CD14-positive monocyte (primary cell): ENCODE data around the gene JPH2. TPM values are rescaled to one million over a fixed set of nuclear protein-coding genes. Genes with fewer than 3 reads are reported as not detected.

ENCODE experiments used
- DNase-seq, 3 donors: peaks; one replicate each; pipeline ENCODE4 v3.0.0-alpha.2; 2011 to 2022
- H2AFZ ChIP-seq: 2 replicates; pipeline ENCODE4 v1.6.0; 2012; ENCODE audit warnings: mild to moderate bottlenecking, low read depth, low read length, inconsistent platforms; ENCODE audit not compliant: insufficient read depth, poor library complexity, severe bottlenecking
- H3K27ac ChIP-seq, 2 donors: 1 replicate in 1 of 2; 2 replicates in 1 of 2; pipeline ENCODE4 v1.5.1; 2012 to 2013; ENCODE audit warnings: low read length in 2 of 2, control low read depth in 1 of 2, inconsistent platforms in 1 of 2, low read depth in 1 of 2, mild to moderate bottlenecking in 1 of 2
- H3K27me3 ChIP-seq, 2 donors: one replicate each; pipeline versions ENCODE4 v1.6.0 to v1.6.1; 2011 to 2013; ENCODE audit warnings: low read length in 2 of 2; ENCODE audit not compliant: control insufficient read depth in 2 of 2, insufficient read depth in 2 of 2
- H3K36me3 ChIP-seq, 2 donors: replicated peaks in 1 of 2; 1 replicate in 1 of 2; 2 replicates in 1 of 2; pipeline versions ENCODE4 v1.5.1 to v1.6.1; 2012 to 2013; ENCODE audit warnings: low read length in 2 of 2, control low read depth in 1 of 2, inconsistent platforms in 1 of 2, mild to moderate bottlenecking in 1 of 2; ENCODE audit not compliant: insufficient read depth in 2 of 2, control insufficient read depth in 1 of 2
- H3K4me1 ChIP-seq, 2 donors: 1 replicate in 1 of 2; 2 replicates in 1 of 2; pipeline versions ENCODE4 v1.5.1 to v1.6.1; 2012 to 2013; ENCODE audit warnings: low read length in 2 of 2, control low read depth in 1 of 2, inconsistent platforms in 1 of 2, mild to moderate bottlenecking in 1 of 2, moderate library complexity in 1 of 2; ENCODE audit not compliant: insufficient read depth in 2 of 2, control insufficient read depth in 1 of 2
- H3K4me2 ChIP-seq: replicated peaks from 2 replicates; pipeline ENCODE3; 2012; ENCODE audit warnings: low read length, moderate library complexity, mild to moderate bottlenecking; ENCODE audit not compliant: poor library complexity, severe bottlenecking; ENCODE audit errors: extremely low read depth
- H3K4me3 ChIP-seq, 3 experiments: fragments of 200-600 bp in 1 of 3; sonication (generic) in 1 of 3; replicated peaks in 1 of 3; 1 replicate in 2 of 3; 2 replicates in 1 of 3; pipeline ENCODE4 v1.5.1; 2011 to 2013; ENCODE audit warnings: low read length in 3 of 3, mild to moderate bottlenecking in 3 of 3, control low read depth in 2 of 3, low read depth in 2 of 3, inconsistent platforms in 1 of 3, moderate library complexity in 1 of 3
- H3K79me2 ChIP-seq: 2 replicates; pipeline ENCODE4 v1.6.0; 2012; ENCODE audit warnings: mild to moderate bottlenecking, control low read depth, inconsistent platforms, low read length, moderate library complexity; ENCODE audit not compliant: insufficient read depth
- H3K9ac ChIP-seq: 2 replicates; pipeline ENCODE4 v1.6.0; 2017; ENCODE audit warnings: low read length, mild to moderate bottlenecking; ENCODE audit not compliant: insufficient read depth, poor library complexity, severe bottlenecking
- H3K9me3 ChIP-seq, 2 donors: replicated peaks in 1 of 2; 1 replicate in 1 of 2; 2 replicates in 1 of 2; pipeline versions ENCODE4 v1.5.1 to v1.6.1; 2012 to 2013; ENCODE audit warnings: low read length in 2 of 2, control low read depth in 1 of 2; ENCODE audit not compliant: control insufficient read depth in 1 of 2, insufficient read depth in 1 of 2
- H4K20me1 ChIP-seq: 2 replicates; pipeline ENCODE4 v1.6.0; 2012; ENCODE audit warnings: mild to moderate bottlenecking, low read length, control low read depth, moderate library complexity; ENCODE audit not compliant: insufficient read depth
- H3K27ac Mint-ChIP-seq, 7 donors: one replicate each; pipeline ENCODE4 v1.8.0; 2020; ENCODE audit warnings: mild to moderate bottlenecking in 7 of 7, mixed read lengths in 7 of 7, moderate library complexity in 6 of 7, inconsistent platforms in 2 of 7
- H3K27me3 Mint-ChIP-seq, 3 donors: one replicate each; pipeline ENCODE4 v1.8.0; 2021 to 2022; ENCODE audit warnings: low read depth in 3 of 3, mild to moderate bottlenecking in 3 of 3, mixed read lengths in 3 of 3, moderate library complexity in 3 of 3, inconsistent platforms in 1 of 3
- H3K36me3 Mint-ChIP-seq, 2 donors: one replicate each; pipeline ENCODE4 v1.8.0; 2020; ENCODE audit warnings: mixed read lengths in 2 of 2, inconsistent platforms in 1 of 2, mild to moderate bottlenecking in 1 of 2
- H3K4me1 Mint-ChIP-seq: one replicate; pipeline ENCODE4 v1.8.0; 2020; ENCODE audit warnings: mild to moderate bottlenecking, mixed read lengths
- H3K4me3 Mint-ChIP-seq, 2 donors: one replicate each; pipeline ENCODE4 v1.8.0; 2020; ENCODE audit warnings: mild to moderate bottlenecking in 2 of 2, mixed read lengths in 2 of 2, moderate library complexity in 1 of 2
- H3K9me3 Mint-ChIP-seq, 7 donors: one replicate each; pipeline ENCODE4 v1.8.0; 2020 to 2022; ENCODE audit warnings: mixed read lengths in 7 of 7, mild to moderate bottlenecking in 6 of 7, moderate library complexity in 6 of 7, inconsistent platforms in 2 of 7
- CTCF ChIP-seq: fragments of 200-600 bp; IDR thresholded peaks from one replicate; pipeline ENCODE4 v1.8.0; 2022; ENCODE audit warnings: antibody characterized with exemption, mild to moderate bottlenecking
- WGBS: methylation state at CpG from one replicate; pipeline ENCODE4 v1.1.5; 2013; ENCODE audit warnings: missing lambda C conversion rate; ENCODE audit not compliant: insufficient coverage; 5-methylcytosine and 5-hydroxymethylcytosine counted together
- intact Hi-C, 2 donors: fragments of 100-400 bp; cut with micrococcal nuclease; formaldehyde crosslinking; loops; one replicate each; pipeline versions ENCODE4 v1.15.0 to v1.15.1; 2023
- polyA plus RNA-seq, 3 donors: library from polyadenylated mRNA; depleted of rRNA in 1 of 3; unstranded in 2 of 3; stranded (reverse) in 1 of 3; fragments of 300-500 nt in 2 of 3; fragments of >200 nt in 1 of 3; fragmentation: Illumina TruSeq in 2 of 3; gene quantifications; 1 replicate in 2 of 3; 2 replicates in 1 of 3; pipeline ENCODE4 v1.2.3, GENCODE V29; 2012 to 2021

The JPH2 gene
- polyA plus RNA-seq, 3 donors, result not detected

- peaks cover 0 to 2% (median 0%) of the 10 kb centered on the region in 7 donors for H3K9me3 Mint-ChIP-seq
- WGBS, result 90% methylated on average over 2 of the region's 7 CpGs
- Histone ChIP-seq H3K79me2 (no peaks in the 10 kb centered on the region), H3K36me3 (no peaks in the 10 kb centered on the region), H3K4me1 (no peaks in the 10 kb centered on the region), H3K27ac (no peak overlapping the region), H3K9ac (no peak overlapping the region), H3K27me3 (peaks cover 0 to 2% of the 10 kb centered on the region in 2 donors), H3K4me3 (no peak overlapping the region), H4K20me1 (no peaks in the 10 kb centered on the region), H3K9me3 (no peaks in the 10 kb centered on the region), H2AFZ (no peak overlapping the region), H3K4me2 (no peak overlapping the region)
- H3K4me1 Mint-ChIP-seq, result peaks cover 2% of the 10 kb centered on the region
- intact Hi-C loops, result no loop called here
- H3K27me3 Mint-ChIP-seq, result peaks cover 4 to 13% (median 7%) of the 10 kb centered on the region in 3 donors
- H3K27ac Mint-ChIP-seq, result no peak overlapping the region
- H3K4me3 Mint-ChIP-seq, result no peak overlapping the region
- TF ChIP-seq CTCF, result no peak
- H3K36me3 Mint-ChIP-seq, result no peaks in the 10 kb centered on the region
- no peak for DNase-seq
These were observed 91.2 kb downstream of the JPH2 start for GRCh38 chr20:44095831-44096230.

- Mint-ChIP-seq H3K27ac (no peak overlapping the region), H3K9me3 (peaks cover 0 to 3% (median 0%) of the 10 kb centered on the region in 7 donors), H3K4me1 (peaks cover 9% of the 10 kb centered on the region), H3K36me3 (no peaks in the 10 kb centered on the region), H3K27me3 (peaks cover 6 to 11% (median 9%) of the 10 kb centered on the region in 3 donors), H3K4me3 (no peak overlapping the region)
- no peak overlapping the region for H3K4me2 ChIP-seq
- no peaks in the 10 kb centered on the region for H3K79me2 ChIP-seq
- H2AFZ ChIP-seq, result no peak overlapping the region
- no peak for DNase-seq
- TF ChIP-seq CTCF, result peak; percentile 37
- intact Hi-C loops, result no loop called here
- WGBS, result no CpG with 5 or more reads among the region's 2 CpGs
- no peak overlapping the region for H3K27ac ChIP-seq
- peaks cover 0 to 2% of the 10 kb centered on the region in 2 donors for H3K27me3 ChIP-seq
- H3K9me3 ChIP-seq, result no peaks in the 10 kb centered on the region
- peaks cover 6 to 7% of the 10 kb centered on the region in 2 donors for H3K4me1 ChIP-seq
- H3K36me3 ChIP-seq, result no peaks in the 10 kb centered on the region
- no peak overlapping the region for H3K9ac ChIP-seq
- H3K4me3 ChIP-seq, result no peak overlapping the region
- H4K20me1 ChIP-seq, result no peaks in the 10 kb centered on the region
These were observed 93.8 kb downstream of the JPH2 start for GRCh38 chr20:44093249-44093582.
